OCI-LY3 (cell line): Measurements from ENCODE around the gene RABAC1.

Experiments used
- H2AFZ ChIP-seq: fragments of 200-600, 300-600 bp; shearing (Covaris generic); 2 replicates; pipeline ENCODE4 v1.6.0; 2014; ENCODE audit warnings: antibody characterized with exemption, low read depth, low read length
- H3K27ac ChIP-seq: fragments of 200-600, 300-600 bp; sonication (generic); 2 replicates; pipeline ENCODE4 v1.5.1; 2014; ENCODE audit warnings: mild to moderate bottlenecking, low read length, moderate library complexity, mixed read lengths
- H3K27me3 ChIP-seq: fragments of 200-600, 300-600 bp; sonication (generic); 2 replicates; pipeline ENCODE4 v1.6.1; 2014; ENCODE audit warnings: low read depth, low read length, mixed read lengths
- H3K36me3 ChIP-seq: fragments of 200-600, 300-600 bp; sonication (generic); replicated peaks from 2 replicates; pipeline ENCODE3; 2014; ENCODE audit warnings: low read depth, low read length, mixed read lengths
- H3K4me1 ChIP-seq: fragments of 300-600, 200-600 bp; sonication (generic); 2 replicates; pipeline ENCODE4 v1.6.1; 2014; ENCODE audit warnings: low read length, mixed read lengths
- H3K4me2 ChIP-seq: fragments of 200-600, 300-600 bp; sonication (generic); 2 replicates; pipeline ENCODE4 v1.6.1; 2014; ENCODE audit warnings: low read length, mixed read lengths
- H3K4me3 ChIP-seq: fragments of 300-600, 200-600 bp; sonication (generic); 2 replicates; pipeline ENCODE4 v1.5.1; 2014; ENCODE audit warnings: antibody characterized with exemption, mild to moderate bottlenecking, low read length, moderate library complexity
- H3K79me2 ChIP-seq: fragments of 300-600, 200-600 bp; shearing (Covaris generic); 2 replicates; pipeline ENCODE4 v1.6.1; 2014; ENCODE audit warnings: mild to moderate bottlenecking, low read length, mixed read lengths
- H3K9ac ChIP-seq: fragments of 300-600, 200-600 bp; shearing (Covaris generic); 2 replicates; pipeline ENCODE4 v1.6.0; 2014; ENCODE audit warnings: mild to moderate bottlenecking, low read length, moderate library complexity
- H3K9me3 ChIP-seq: fragments of 200-600, 300-600 bp; shearing (Covaris generic); 2 replicates; pipeline ENCODE4 v1.6.1; 2014; ENCODE audit warnings: low read length, mixed read lengths; ENCODE audit not compliant: insufficient read depth
- H4K20me1 ChIP-seq: fragments of 200-600, 300-600 bp; sonication (generic); 2 replicates; pipeline ENCODE4 v1.6.1; 2016; ENCODE audit warnings: low read length, mixed read lengths; ENCODE audit not compliant: insufficient read depth
- EZH2phosphoT487 ChIP-seq: fragments of 200-600 bp; shearing (Covaris generic); IDR thresholded peaks from 2 replicates; pipeline ENCODE4 v1.6.1; 2018; ENCODE audit warnings: antibody characterized with exemption, mixed run types, low read depth
- TF ChIP-seq, protein P1 (sequence below): fragments of 200-600, 300-600 bp; sonication (generic); IDR thresholded peaks from 2 replicates; pipeline ENCODE4 v1.5.1; 2014; ENCODE audit warnings: antibody characterized with exemption, low read length, low read depth

RABAC1 gene

DNA sequence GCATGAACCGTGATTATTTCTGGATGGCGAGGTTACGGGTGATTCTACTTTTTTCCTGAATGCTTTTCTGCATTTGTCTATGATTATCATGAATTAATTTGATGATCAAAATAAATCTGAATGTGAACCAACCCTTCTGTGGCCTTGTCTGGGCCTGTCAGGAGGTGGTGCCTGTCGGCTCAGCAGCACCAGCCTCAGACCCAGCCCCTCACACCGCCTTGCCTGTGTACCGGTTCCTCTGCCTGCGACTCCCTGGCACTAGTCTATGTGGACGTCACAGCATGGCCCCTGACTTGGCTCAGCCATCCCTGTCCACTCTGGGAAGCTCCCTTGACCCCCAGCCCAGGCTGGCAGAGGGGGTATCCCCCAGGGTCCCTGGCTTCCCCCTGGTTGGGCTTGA, 15.5 kb upstream of the RABAC1 start:
- TF ChIP-seq EZH2phosphoT487 = no peak
- TF ChIP-seq, protein P1, sequence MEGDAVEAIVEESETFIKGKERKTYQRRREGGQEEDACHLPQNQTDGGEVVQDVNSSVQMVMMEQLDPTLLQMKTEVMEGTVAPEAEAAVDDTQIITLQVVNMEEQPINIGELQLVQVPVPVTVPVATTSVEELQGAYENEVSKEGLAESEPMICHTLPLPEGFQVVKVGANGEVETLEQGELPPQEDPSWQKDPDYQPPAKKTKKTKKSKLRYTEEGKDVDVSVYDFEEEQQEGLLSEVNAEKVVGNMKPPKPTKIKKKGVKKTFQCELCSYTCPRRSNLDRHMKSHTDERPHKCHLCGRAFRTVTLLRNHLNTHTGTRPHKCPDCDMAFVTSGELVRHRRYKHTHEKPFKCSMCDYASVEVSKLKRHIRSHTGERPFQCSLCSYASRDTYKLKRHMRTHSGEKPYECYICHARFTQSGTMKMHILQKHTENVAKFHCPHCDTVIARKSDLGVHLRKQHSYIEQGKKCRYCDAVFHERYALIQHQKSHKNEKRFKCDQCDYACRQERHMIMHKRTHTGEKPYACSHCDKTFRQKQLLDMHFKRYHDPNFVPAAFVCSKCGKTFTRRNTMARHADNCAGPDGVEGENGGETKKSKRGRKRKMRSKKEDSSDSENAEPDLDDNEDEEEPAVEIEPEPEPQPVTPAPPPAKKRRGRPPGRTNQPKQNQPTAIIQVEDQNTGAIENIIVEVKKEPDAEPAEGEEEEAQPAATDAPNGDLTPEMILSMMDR = no peak
- Histone ChIP-seq H3K4me2 (no peak overlapping the region), H3K9ac (no peak overlapping the region), H4K20me1 (no peaks in the 10 kb centered on the region), H2AFZ (no peak overlapping the region), H3K4me3 (no peak overlapping the region), H3K79me2 (no peaks in the 10 kb centered on the region), H3K36me3 (no peaks in the 10 kb centered on the region), H3K9me3 (no peaks in the 10 kb centered on the region), H3K27ac (no peak overlapping the region), H3K27me3 (no peaks in the 10 kb centered on the region), H3K4me1 (no peaks in the 10 kb centered on the region)

DNA sequence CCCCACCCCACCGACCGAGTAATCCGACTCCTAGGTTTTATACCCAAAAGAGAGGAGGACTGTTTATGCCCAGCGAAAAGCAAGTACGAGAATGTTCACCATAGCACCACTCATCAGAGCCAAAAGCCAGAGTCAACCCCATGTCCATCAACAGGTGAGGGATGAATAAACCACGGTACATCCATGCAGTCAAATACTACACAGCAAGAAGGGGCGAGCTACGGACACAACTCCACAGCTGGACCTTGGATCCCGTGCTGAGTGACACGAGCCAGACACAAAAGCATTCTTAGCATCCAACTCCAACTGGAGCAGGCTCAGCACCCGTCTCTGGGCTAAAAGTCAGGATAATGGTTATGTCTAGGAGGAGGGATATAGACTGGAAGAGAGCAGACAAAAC, 12.2 kb upstream of the RABAC1 start:
- H3K27me3 ChIP-seq = no peaks in the 10 kb centered on the region
- H3K79me2 ChIP-seq = no peaks in the 10 kb centered on the region
- no peak overlapping the region for H3K4me3 ChIP-seq
- H4K20me1 ChIP-seq = no peaks in the 10 kb centered on the region
- H3K27ac ChIP-seq = no peak overlapping the region
- H3K4me2 ChIP-seq = no peak overlapping the region
- no peaks in the 10 kb centered on the region for H3K36me3 ChIP-seq
- H3K9ac ChIP-seq = no peak overlapping the region
- H3K9me3 ChIP-seq = no peaks in the 10 kb centered on the region
- TF ChIP-seq EZH2phosphoT487 = no peak
- TF ChIP-seq, protein P1 = no peak
- no peaks in the 10 kb centered on the region for H3K4me1 ChIP-seq
- no peak overlapping the region for H2AFZ ChIP-seq

DNA sequence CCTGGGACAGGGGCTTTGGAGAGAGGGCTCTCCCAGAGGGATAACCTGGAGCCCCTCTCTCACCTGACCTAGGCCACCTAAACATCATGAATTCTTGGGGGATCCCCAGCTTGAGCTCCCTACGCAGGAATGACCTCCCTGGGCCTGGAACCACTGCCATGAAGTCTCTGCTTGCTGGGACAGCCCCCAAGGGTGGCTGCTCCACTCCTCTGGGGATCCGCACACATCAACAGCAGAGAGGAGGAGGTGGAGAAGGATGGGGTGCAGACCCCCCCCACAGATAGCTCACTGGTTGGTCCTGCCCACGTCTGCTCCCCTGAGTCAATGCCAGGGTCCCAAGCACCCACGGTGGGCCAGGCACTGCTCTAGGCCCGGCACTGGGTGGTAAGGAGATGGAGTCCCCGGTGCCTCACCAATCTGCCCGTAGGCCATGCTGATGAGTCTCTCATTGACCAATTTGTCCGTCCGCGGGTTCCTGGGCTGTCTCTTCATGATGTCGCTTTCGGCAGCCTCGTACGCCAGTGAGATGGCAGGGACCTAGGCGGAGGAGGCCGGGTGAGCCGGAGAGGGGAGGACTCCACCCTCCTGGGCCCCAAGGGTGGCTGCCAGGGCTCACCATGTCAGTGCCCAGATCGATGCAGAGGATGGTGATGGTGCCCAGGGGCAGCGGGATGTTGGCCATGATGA, 10.8 kb upstream of the RABAC1 start:
- Histone ChIP-seq H3K9ac (no peak overlapping the region), H3K79me2 (no peaks in the 10 kb centered on the region), H3K27me3 (no peaks in the 10 kb centered on the region), H3K27ac (no peak overlapping the region), H3K36me3 (no peaks in the 10 kb centered on the region), H3K4me1 (no peaks in the 10 kb centered on the region), H3K4me2 (no peak overlapping the region), H3K9me3 (no peaks in the 10 kb centered on the region), H2AFZ (no peak overlapping the region), H3K4me3 (no peak overlapping the region), H4K20me1 (no peaks in the 10 kb centered on the region)
- TF ChIP-seq, protein P1 = no peak
- TF ChIP-seq EZH2phosphoT487 = no peak

DNA sequence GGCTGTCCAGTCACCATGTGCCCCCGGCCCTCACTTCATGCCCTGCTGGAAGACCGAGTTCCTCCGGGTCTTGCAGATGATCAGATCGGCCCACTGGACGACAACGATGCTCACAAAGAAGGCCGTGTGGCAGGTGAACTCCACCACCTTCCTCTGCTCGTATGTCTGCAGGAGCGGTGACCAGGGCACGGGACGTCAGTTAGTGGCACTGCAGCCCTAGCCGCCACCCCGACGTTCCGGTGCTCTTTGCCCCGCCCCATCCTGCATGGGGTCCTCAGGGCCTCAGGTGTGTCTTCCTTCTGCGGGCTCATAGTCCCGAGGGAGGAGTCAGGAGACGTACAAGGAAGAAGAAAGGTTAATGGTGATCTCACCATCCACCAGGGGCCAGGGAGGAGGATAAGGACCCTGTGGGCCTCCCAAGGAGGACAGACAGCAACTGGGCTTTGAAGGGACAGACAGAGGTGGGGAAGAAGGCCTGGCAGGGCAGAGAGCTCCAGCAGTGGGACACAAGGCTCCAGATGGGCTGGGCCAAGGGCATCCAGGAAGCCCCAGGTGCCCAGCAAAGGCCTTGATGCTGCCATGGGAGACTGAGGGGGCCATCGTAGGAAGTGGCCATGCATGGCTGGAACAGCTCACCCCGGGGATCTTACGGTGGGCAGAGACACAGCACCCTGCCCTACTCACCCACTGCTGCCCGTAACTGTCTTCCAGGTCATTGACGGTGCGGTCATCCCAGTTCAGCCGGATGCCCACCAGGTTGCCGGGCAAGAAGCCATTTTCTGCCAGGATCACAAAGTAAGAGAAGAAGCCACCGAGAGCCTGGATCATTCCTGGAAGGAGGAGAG, 9.9 kb upstream of the RABAC1 start:
- Histone ChIP-seq H3K27me3 (no peaks in the 10 kb centered on the region), H3K79me2 (no peaks in the 10 kb centered on the region), H3K4me1 (no peaks in the 10 kb centered on the region), H4K20me1 (no peaks in the 10 kb centered on the region), H2AFZ (no peak overlapping the region), H3K4me2 (no peak overlapping the region), H3K9me3 (no peaks in the 10 kb centered on the region), H3K27ac (no peak overlapping the region), H3K9ac (no peak overlapping the region), H3K4me3 (no peak overlapping the region), H3K36me3 (no peaks in the 10 kb centered on the region)
- TF ChIP-seq, protein P1 = no peak
- no peak for TF ChIP-seq EZH2phosphoT487
